GM12892 (cell line): Measurements from ENCODE around the gene CCDC190.
"Not testable (repeated sequence)": the region's sequence is repeated elsewhere in the genome, so short reads cannot be mapped to it uniquely, and the experiment has no call there.

Experiments
- DNase-seq: peaks from one replicate; pipeline ENCODE4 v3.0.0; 2011; ENCODE audit not compliant: insufficient read length
- FAIRE-seq: peaks from 2 replicates; lab custom pipeline; 2011; peaks lifted over from hg19 to GRCh38; lab: Jason Lieb, UNC
- POLR2A ChIP-seq: IDR thresholded peaks from 2 replicates; pipeline ENCODE4 v1.6.1; 2011; ENCODE audit warnings: low read depth, low read length, control low read depth
- POLR2AphosphoS5 ChIP-seq: IDR thresholded peaks from 2 replicates; pipeline ENCODE4 v1.6.1; 2011; ENCODE audit warnings: low read depth, low read length, control low read depth
- TAF1 ChIP-seq: IDR thresholded peaks from 2 replicates; pipeline ENCODE4 v1.6.1; 2011; ENCODE audit warnings: low read depth, mild to moderate bottlenecking, control low read depth, low read length, borderline replicate concordance

The CCDC190 gene

DNA sequence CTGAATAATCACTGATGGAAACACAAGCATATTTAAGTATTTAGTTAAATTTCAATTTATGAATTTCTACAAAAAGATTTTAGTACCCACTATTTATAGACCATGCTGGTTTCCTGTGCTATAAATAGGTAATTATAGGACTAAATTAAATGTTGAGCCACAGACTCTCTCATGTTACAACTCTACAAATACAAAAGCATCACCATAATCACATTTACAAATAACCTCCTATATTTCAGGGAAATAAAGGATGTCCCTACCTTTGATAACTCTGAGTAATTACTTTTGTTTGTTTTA lies 32.6 kb upstream of the CCDC190 start:
- no peak for FAIRE-seq
- no peak for DNase-seq
- TF ChIP-seq TAF1, result no peak
- no peak for TF ChIP-seq POLR2AphosphoS5
- no peak for TF ChIP-seq POLR2A

- DNase-seq (no peak), FAIRE-seq (no peak)
- TF ChIP-seq POLR2A, result no peak
- TF ChIP-seq POLR2AphosphoS5, result no peak
- TF ChIP-seq TAF1, result no peak
Measured at GRCh38 chr1:162892906-162893611, 32.1 kb upstream of the CCDC190 start.

DNA sequence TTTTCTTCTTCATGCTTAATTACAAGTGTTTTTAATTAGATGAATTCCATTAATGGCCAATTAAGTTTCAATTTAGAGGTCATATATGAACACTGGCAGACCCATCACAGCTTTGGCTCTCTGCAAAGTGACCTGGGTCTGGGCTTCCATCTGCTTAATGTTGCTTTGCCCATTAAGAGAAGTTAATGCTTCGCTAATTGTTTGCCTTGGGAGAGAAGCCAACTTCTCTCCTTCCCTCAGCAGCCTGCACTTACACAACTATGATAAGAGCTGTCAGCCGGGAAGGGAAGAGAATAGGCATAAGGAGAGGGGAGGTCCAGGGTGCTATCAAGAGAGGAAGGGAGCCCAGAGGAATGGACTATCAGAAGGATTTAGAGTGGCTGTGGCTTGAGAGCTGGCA lies 29.0 kb upstream of the CCDC190 start:
- TF ChIP-seq POLR2A, result no peak
- TF ChIP-seq TAF1, result no peak
- no peak for FAIRE-seq
- no peak for DNase-seq

GRCh38 chr1:162886705-162887104 lies 25.7 kb upstream of the CCDC190 start:
- no peak for TF ChIP-seq POLR2AphosphoS5
- TF ChIP-seq TAF1, result no peak
- TF ChIP-seq POLR2A, result no peak

DNA sequence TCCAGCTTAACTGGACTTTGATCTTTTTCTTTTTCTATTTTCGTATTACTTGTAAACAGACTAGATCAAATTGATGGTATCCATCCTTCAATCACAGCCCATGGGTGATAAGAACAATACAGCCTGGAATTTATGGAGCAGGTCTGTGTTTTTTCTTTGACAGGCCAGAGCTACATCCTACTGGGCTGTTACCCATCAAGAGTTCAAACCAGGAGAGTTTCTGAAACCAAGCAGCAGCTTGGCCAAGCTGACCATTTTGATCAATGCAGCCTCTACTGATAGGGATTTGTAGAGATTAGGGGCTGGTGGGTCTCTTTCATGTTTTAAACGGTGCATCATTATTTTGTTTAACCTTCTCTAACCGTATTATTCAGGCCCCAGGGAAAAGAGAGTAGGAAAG lies 24.3 kb upstream of the CCDC190 start:
- no peak for DNase-seq
- TF ChIP-seq POLR2A, result no peak
- no peak for TF ChIP-seq POLR2AphosphoS5
- no peak for TF ChIP-seq TAF1
- no peak for FAIRE-seq

More at GRCh38 chr1:162886705-162887104, 25.7 kb upstream of the CCDC190 start:
- FAIRE-seq, result no peak
- DNase-seq, result no peak

GRCh38 chr1:162884831-162885230 lies 23.9 kb upstream of the CCDC190 start:
- no peak for FAIRE-seq
- DNase-seq, result no peak
- TF ChIP-seq POLR2AphosphoS5, result no peak
- no peak for TF ChIP-seq TAF1
- TF ChIP-seq POLR2A, result no peak

DNA sequence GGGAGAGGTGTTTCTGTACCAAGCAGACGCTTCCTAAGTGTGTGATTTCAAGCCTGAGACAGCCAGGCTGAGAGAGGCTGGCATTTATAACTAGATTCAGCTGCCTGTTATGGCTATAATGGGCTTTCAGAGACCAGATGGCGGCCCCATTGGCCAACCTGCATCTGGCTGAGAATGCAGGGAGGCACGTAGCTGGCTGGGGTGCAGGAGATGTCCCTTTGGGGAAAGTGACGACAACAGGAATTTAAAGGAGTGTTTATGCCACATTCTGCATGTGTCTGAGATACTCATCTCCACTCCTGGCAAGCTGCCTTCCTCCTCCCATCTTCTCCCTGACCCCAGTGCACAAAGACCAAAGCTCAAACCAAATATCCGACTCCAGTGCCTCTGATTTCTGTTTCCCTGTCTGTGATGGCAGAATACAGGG lies 21.3 kb upstream of the CCDC190 start:
- DNase-seq (no peak), FAIRE-seq (no peak)
- TF ChIP-seq POLR2A (no peak), TAF1 (no peak), POLR2AphosphoS5 (no peak)

- TF ChIP-seq POLR2A (no peak), TAF1 (no peak), POLR2AphosphoS5 (no peak)
- DNase-seq (no peak), FAIRE-seq (no peak)
Measured at GRCh38 chr1:162881590-162881989, 20.6 kb upstream of the CCDC190 start.

GRCh38 chr1:162880617-162881016 lies 19.6 kb upstream of the CCDC190 start:
- not testable (repeated sequence) for DNase-seq, FAIRE-seq

DNA sequence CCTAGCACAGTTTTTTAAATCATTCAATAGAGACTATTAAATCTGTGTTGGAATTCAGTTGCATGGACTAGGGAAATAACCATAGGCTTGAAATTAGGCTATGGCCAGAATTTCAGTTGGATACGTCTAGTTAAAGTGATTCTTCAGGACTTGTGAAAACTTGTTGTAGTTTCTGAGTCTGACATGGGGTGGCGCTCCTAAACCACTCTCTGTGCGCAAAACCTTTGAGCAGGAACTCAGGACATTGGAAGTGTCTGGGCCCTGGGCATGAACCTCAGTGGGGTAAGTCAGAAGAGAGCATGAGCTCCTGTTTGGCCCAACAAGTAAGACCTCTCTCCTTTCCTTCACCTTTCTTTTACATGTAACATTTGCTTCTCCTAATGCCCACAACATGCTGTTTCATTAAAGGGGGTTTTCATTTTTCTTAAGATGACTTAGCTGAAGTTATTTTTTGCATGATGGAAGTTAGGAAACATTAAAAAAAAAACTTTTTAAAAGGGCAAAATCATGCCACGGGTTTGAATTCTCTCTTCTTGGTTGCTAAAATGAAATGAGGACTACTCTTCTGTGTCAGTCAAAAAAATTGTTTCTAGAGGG lies 17.1 kb upstream of the CCDC190 start:
- DNase-seq (no peak), FAIRE-seq (no peak)
- no peak for TF ChIP-seq POLR2AphosphoS5
- TF ChIP-seq POLR2A, result no peak
- TF ChIP-seq TAF1, result no peak

DNA sequence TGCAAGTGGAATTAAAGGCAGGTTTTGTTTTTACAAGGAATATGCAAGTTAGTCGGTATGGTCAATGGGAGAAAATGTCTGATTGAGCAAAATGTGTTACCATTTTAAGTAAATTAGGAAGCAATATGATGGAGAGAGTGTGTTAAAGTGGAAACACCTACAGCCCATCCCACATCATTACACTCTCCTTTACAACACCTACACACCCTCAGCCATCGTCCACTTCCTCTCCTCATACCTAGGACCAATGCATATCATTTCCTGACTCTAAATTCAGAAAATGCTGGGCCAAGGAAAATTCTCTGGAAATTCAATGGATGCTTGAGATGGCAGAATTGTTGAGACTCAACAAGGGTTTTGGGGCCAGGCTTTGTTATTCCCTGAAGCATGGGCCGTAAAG lies 16.4 kb upstream of the CCDC190 start:
- TF ChIP-seq POLR2AphosphoS5, result no peak
- TF ChIP-seq TAF1, result no peak
- FAIRE-seq, result no peak
- no peak for DNase-seq

DNA sequence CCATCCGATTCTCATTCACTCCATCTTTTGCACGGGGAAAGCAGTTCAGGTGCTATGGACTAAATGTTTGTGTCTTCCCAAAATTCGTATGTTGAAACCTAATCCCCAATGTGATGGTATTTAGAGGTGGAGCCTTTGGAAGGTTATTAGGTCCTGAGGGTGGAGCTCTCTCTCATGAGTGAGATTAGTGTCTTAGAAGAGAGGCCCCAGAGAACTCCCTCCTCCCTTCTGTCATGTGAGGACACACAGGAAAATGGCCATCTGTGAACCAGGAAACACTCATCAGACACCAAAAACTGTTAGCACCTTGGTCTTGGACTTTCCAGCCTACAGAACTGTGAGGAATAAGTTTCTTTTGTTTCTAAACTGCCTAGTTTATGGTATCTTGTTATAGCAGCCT lies 15.8 kb upstream of the CCDC190 start:
- DNase-seq (no peak), FAIRE-seq (no peak)
- TF ChIP-seq POLR2A (no peak), TAF1 (no peak), POLR2AphosphoS5 (no peak)
